ENCODE measurements around the gene DNER.

Gene DNER

DNA sequence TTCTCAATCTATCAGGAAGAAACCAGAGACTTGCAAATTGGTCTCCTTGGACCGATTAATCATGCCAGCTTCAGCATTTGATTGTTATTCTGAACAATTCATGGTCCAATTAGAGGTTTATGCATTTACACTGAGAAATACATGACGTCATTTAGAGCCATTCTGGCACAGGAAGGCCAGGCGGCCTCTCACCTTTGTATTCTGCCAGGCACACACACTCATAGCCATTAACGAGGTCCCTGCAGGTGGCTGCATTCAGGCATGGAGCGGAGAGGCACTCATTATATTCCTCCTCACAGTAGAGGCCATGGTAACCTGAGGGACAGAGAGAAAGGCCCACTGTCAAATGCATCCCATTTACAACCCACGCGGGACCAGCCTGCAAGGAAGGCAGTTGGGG lies 296.4 kb downstream of the DNER start:
- Histone ChIP-seq H3K27me3 (replicated peaks; ENCODE audit: control insufficient read depth, insufficient read depth, low read length, poor library complexity, severe bottlenecking) (no peaks in the 10 kb centered on the region), H3K9me3 (ENCODE audit: control insufficient read depth, low read length) (no peaks in the 10 kb centered on the region), H3K36me3 (ENCODE audit: control insufficient read depth, insufficient read depth, low read length) (no peaks in the 10 kb centered on the region), H3K27ac (ENCODE audit: insufficient read depth, low read length, poor library complexity, severe bottlenecking) (no peak overlapping the region), H3K4me3 (ENCODE audit: insufficient read depth, low read depth, low read length, poor library complexity, severe bottlenecking) (no peak overlapping the region), H3K4me1 (ENCODE audit: control insufficient read depth, insufficient read depth, low read length, poor library complexity, severe bottlenecking) (no peaks in the 10 kb centered on the region)
- DNase-seq: no peak

GRCh38 chr2:229417176-229417575 lies 297.2 kb downstream of the DNER start:
- H3K4me1 ChIP-seq (ENCODE audit: control insufficient read depth, insufficient read depth, low read length, poor library complexity, severe bottlenecking): no peaks in the 10 kb centered on the region
- H3K4me3 ChIP-seq (ENCODE audit: insufficient read depth, low read depth, low read length, poor library complexity, severe bottlenecking): no peak overlapping the region
- no peak overlapping the region for H3K27ac ChIP-seq (ENCODE audit: insufficient read depth, low read length, poor library complexity, severe bottlenecking)
- H3K27me3 ChIP-seq (replicated peaks; ENCODE audit: control insufficient read depth, insufficient read depth, low read length, poor library complexity, severe bottlenecking): no peaks in the 10 kb centered on the region
- H3K9me3 ChIP-seq (ENCODE audit: control insufficient read depth, low read length): no peaks in the 10 kb centered on the region
- no peaks in the 10 kb centered on the region for H3K36me3 ChIP-seq (ENCODE audit: control insufficient read depth, insufficient read depth, low read length)
- no peak for DNase-seq

GRCh38 chr2:229416116-229416694 lies 298.1 kb downstream of the DNER start:
- Histone ChIP-seq H3K9me3 (ENCODE audit: control insufficient read depth, low read length) (no peaks in the 10 kb centered on the region), H3K27me3 (replicated peaks; ENCODE audit: control insufficient read depth, insufficient read depth, low read length, poor library complexity, severe bottlenecking) (no peaks in the 10 kb centered on the region), H3K4me1 (ENCODE audit: control insufficient read depth, insufficient read depth, low read length, poor library complexity, severe bottlenecking) (no peaks in the 10 kb centered on the region), H3K4me3 (ENCODE audit: insufficient read depth, low read depth, low read length, poor library complexity, severe bottlenecking) (no peak overlapping the region), H3K36me3 (ENCODE audit: control insufficient read depth, insufficient read depth, low read length) (no peaks in the 10 kb centered on the region), H3K27ac (ENCODE audit: insufficient read depth, low read length, poor library complexity, severe bottlenecking) (no peak overlapping the region)
- DNase-seq: no peak

DNA sequence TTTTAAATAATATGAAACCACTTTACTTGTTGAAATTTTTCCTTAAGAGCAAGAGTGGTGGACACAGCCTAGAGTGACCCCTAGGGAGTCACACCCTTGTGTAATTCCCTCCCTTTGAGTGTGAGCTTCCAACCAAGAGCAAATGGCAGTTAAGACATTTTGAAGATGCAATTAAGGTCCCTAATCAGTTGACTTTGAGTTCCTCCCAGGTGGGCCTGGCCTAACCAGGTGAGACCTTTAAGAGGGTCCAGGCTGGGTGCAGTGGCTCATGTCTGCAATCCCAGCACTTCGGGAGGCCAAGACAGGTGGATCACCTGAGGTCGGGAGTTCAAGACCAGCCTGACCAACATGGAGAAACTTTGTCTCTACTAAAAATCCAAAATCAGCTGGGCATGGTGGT lies 299.7 kb downstream of the DNER start:
- H3K27me3 ChIP-seq (replicated peaks; ENCODE audit: control insufficient read depth, insufficient read depth, low read length, poor library complexity, severe bottlenecking): no peaks in the 10 kb centered on the region
- DNase-seq: no peak
- H3K27ac ChIP-seq (ENCODE audit: insufficient read depth, low read length, poor library complexity, severe bottlenecking): no peak overlapping the region
- no peaks in the 10 kb centered on the region for H3K9me3 ChIP-seq (ENCODE audit: control insufficient read depth, low read length)
- no peaks in the 10 kb centered on the region for H3K36me3 ChIP-seq (ENCODE audit: control insufficient read depth, insufficient read depth, low read length)
- H3K4me1 ChIP-seq (ENCODE audit: control insufficient read depth, insufficient read depth, low read length, poor library complexity, severe bottlenecking): no peaks in the 10 kb centered on the region
- H3K4me3 ChIP-seq (ENCODE audit: insufficient read depth, low read depth, low read length, poor library complexity, severe bottlenecking): no peak overlapping the region

DNA sequence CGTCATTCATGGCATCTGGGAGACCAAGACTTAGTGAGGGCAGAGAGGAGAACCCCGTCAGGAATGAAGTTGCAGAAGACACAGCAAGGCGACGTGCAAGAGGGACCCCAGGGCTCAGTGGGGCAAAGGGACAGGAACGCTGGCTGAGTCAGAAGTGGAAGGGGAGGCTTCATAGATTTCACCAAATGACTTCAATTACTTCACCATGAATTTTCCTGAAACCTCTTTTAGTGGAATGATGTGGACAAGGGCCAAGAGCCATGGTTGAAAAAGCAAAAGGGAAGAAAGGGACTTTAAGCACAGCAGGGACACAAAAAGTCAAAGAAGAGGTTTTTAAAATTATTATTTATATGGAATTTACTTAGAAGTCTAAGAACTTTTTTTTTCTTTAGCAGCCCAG lies 301.7 kb downstream of the DNER start:
- Histone ChIP-seq H3K27me3 (replicated peaks; ENCODE audit: control insufficient read depth, insufficient read depth, low read length, poor library complexity, severe bottlenecking) (no peaks in the 10 kb centered on the region), H3K4me3 (ENCODE audit: insufficient read depth, low read depth, low read length, poor library complexity, severe bottlenecking) (no peak overlapping the region), H3K4me1 (ENCODE audit: control insufficient read depth, insufficient read depth, low read length, poor library complexity, severe bottlenecking) (no peaks in the 10 kb centered on the region), H3K9me3 (ENCODE audit: control insufficient read depth, low read length) (no peaks in the 10 kb centered on the region), H3K36me3 (ENCODE audit: control insufficient read depth, insufficient read depth, low read length) (no peaks in the 10 kb centered on the region), H3K27ac (ENCODE audit: insufficient read depth, low read length, poor library complexity, severe bottlenecking) (no peak overlapping the region)
- no peak for DNase-seq

- H3K9me3 ChIP-seq (ENCODE audit: control insufficient read depth, low read length): no peaks in the 10 kb centered on the region
- no peak overlapping the region for H3K4me3 ChIP-seq (ENCODE audit: insufficient read depth, low read depth, low read length, poor library complexity, severe bottlenecking)
- no peak for DNase-seq
- H3K36me3 ChIP-seq (ENCODE audit: control insufficient read depth, insufficient read depth, low read length): no peaks in the 10 kb centered on the region
- no peaks in the 10 kb centered on the region for H3K4me1 ChIP-seq (ENCODE audit: control insufficient read depth, insufficient read depth, low read length, poor library complexity, severe bottlenecking)
- no peaks in the 10 kb centered on the region for H3K27me3 ChIP-seq (replicated peaks; ENCODE audit: control insufficient read depth, insufficient read depth, low read length, poor library complexity, severe bottlenecking)
- H3K27ac ChIP-seq (ENCODE audit: insufficient read depth, low read length, poor library complexity, severe bottlenecking): no peak overlapping the region
Observed at GRCh38 chr2:229410946-229411345, 303.4 kb downstream of the DNER start.

DNA sequence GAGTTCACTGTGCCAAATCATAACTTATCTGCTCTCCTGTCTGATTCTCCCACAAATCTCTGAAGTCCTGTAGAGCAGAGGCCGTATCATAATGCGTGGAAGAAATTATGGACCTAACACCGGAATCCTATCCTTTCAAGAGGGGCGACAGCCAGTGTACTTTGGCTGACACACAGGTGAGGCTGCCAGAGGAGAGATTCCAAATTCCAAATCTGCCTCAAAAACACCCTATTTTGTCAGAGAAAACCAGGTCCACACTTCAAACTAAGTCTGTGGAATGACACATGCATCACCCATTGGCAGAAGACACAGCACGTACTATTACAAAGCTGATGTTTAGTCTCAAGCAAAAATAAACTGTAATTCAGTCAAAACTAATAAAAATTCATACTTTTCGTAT lies 304.1 kb downstream of the DNER start:
- Histone ChIP-seq H3K4me3 (ENCODE audit: insufficient read depth, low read depth, low read length, poor library complexity, severe bottlenecking) (no peak overlapping the region), H3K27me3 (replicated peaks; ENCODE audit: control insufficient read depth, insufficient read depth, low read length, poor library complexity, severe bottlenecking) (no peaks in the 10 kb centered on the region), H3K9me3 (ENCODE audit: control insufficient read depth, low read length) (no peaks in the 10 kb centered on the region), H3K27ac (ENCODE audit: insufficient read depth, low read length, poor library complexity, severe bottlenecking) (no peak overlapping the region), H3K36me3 (ENCODE audit: control insufficient read depth, insufficient read depth, low read length) (no peaks in the 10 kb centered on the region), H3K4me1 (ENCODE audit: control insufficient read depth, insufficient read depth, low read length, poor library complexity, severe bottlenecking) (no peaks in the 10 kb centered on the region)
- DNase-seq: no peak

DNA sequence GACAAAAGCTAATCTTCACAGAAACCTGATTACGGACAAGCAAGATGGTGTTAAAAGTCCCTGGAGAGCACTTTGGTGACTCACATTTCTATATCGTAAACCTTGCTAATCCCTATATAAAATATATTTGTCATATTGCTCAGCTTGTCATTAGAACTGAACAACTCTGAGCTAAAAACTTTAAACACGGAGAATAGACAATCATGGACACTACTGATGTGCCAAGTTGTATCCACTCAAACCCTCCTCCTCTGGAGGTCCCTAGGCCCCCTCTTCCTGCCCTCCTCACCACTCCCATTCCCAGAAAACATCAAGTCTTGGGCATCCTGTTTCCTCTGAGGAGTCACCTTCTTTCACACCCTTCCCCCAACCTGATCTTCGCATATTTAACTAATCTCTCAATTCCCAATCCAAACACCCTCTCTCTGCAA lies 304.6 kb downstream of the DNER start:
- H3K4me3 ChIP-seq (ENCODE audit: insufficient read depth, low read depth, low read length, poor library complexity, severe bottlenecking): no peak overlapping the region
- H3K36me3 ChIP-seq (ENCODE audit: control insufficient read depth, insufficient read depth, low read length): no peaks in the 10 kb centered on the region
- no peaks in the 10 kb centered on the region for H3K9me3 ChIP-seq (ENCODE audit: control insufficient read depth, low read length)
- DNase-seq: no peak
- H3K4me1 ChIP-seq (ENCODE audit: control insufficient read depth, insufficient read depth, low read length, poor library complexity, severe bottlenecking): no peaks in the 10 kb centered on the region
- no peaks in the 10 kb centered on the region for H3K27me3 ChIP-seq (replicated peaks; ENCODE audit: control insufficient read depth, insufficient read depth, low read length, poor library complexity, severe bottlenecking)
- H3K27ac ChIP-seq (ENCODE audit: insufficient read depth, low read length, poor library complexity, severe bottlenecking): no peak overlapping the region

DNA sequence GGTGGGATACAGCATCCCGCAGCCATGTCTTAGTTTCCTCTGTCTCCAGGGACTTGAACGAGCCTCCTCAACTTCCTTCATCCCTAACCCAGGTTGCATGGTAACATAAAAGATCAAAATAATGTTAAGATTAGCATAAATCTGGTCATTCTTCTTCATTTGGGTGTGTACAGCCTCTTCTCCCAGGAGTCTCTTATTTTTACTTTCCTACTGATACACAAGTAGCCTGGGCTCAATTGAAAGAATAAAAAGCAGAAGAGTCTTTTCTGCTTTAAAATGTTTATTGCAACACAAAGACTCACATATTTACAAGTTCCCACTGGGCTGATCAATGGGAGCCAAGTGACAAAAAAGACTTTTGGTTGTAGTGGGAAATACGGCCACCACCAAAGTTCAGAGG lies 305.4 kb downstream of the DNER start:
- H3K27ac ChIP-seq (ENCODE audit: insufficient read depth, low read length, poor library complexity, severe bottlenecking): no peak overlapping the region

GRCh38 chr2:229408356-229408755 lies 306.0 kb downstream of the DNER start:
- no peaks in the 10 kb centered on the region for H3K9me3 ChIP-seq (ENCODE audit: control insufficient read depth, low read length)
- H3K4me1 ChIP-seq (ENCODE audit: control insufficient read depth, insufficient read depth, low read length, poor library complexity, severe bottlenecking): no peaks in the 10 kb centered on the region
- H3K4me3 ChIP-seq (ENCODE audit: insufficient read depth, low read depth, low read length, poor library complexity, severe bottlenecking): no peak overlapping the region
- H3K27me3 ChIP-seq (replicated peaks; ENCODE audit: control insufficient read depth, insufficient read depth, low read length, poor library complexity, severe bottlenecking): no peaks in the 10 kb centered on the region
- no peak for DNase-seq
- H3K36me3 ChIP-seq (ENCODE audit: control insufficient read depth, insufficient read depth, low read length): no peaks in the 10 kb centered on the region
- no peak overlapping the region for H3K27ac ChIP-seq (ENCODE audit: insufficient read depth, low read length, poor library complexity, severe bottlenecking)

More for the DNA sequence above, 305.4 kb downstream of the DNER start:
- H3K4me3 ChIP-seq (ENCODE audit: insufficient read depth, low read depth, low read length, poor library complexity, severe bottlenecking): no peak overlapping the region
- no peaks in the 10 kb centered on the region for H3K36me3 ChIP-seq (ENCODE audit: control insufficient read depth, insufficient read depth, low read length)
- no peaks in the 10 kb centered on the region for H3K27me3 ChIP-seq (replicated peaks; ENCODE audit: control insufficient read depth, insufficient read depth, low read length, poor library complexity, severe bottlenecking)
- DNase-seq: no peak
- H3K4me1 ChIP-seq (ENCODE audit: control insufficient read depth, insufficient read depth, low read length, poor library complexity, severe bottlenecking): no peaks in the 10 kb centered on the region
- no peaks in the 10 kb centered on the region for H3K9me3 ChIP-seq (ENCODE audit: control insufficient read depth, low read length)
